Measurements from ENCODE around the gene TLX3. TPM values are rescaled to one million over a fixed set of nuclear protein-coding genes. Genes with fewer than 3 reads are reported as not detected.

The TLX3 gene
- total RNA-seq, 1 donor from 2014 or later, result 2.1 TPM

DNA sequence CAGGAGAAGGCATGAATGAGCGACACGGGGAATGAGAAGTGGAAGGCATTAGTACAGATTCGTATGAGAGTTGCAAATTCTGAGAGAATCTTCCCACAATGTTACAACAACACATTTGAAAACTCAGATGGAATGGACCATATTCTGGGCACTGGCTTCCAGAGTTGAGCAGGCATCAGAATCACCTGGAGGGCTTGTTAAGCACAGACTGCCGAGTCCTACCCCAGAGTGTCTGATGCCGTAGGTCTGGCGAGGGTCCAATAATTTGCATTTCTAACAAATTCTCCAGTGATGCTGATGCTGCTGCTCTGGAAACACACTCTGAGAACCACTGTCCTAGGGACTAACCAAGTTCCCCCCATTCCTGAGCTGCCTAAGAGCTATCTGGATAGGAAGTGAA, 2.9 kb upstream of the TLX3 start:
- TF ChIP-seq, protein P1, sequence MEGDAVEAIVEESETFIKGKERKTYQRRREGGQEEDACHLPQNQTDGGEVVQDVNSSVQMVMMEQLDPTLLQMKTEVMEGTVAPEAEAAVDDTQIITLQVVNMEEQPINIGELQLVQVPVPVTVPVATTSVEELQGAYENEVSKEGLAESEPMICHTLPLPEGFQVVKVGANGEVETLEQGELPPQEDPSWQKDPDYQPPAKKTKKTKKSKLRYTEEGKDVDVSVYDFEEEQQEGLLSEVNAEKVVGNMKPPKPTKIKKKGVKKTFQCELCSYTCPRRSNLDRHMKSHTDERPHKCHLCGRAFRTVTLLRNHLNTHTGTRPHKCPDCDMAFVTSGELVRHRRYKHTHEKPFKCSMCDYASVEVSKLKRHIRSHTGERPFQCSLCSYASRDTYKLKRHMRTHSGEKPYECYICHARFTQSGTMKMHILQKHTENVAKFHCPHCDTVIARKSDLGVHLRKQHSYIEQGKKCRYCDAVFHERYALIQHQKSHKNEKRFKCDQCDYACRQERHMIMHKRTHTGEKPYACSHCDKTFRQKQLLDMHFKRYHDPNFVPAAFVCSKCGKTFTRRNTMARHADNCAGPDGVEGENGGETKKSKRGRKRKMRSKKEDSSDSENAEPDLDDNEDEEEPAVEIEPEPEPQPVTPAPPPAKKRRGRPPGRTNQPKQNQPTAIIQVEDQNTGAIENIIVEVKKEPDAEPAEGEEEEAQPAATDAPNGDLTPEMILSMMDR (conservative IDR thresholded peaks at IDR 0.05), result no peak
- Mint-ChIP-seq H3K36me3 (peaks cover 3% of the 10 kb centered on the region), H3K9me3 (no peaks in the 10 kb centered on the region), H3K27me3 (peaks cover 89% of the 10 kb centered on the region), H3K27ac (no peak overlapping the region), H3K4me1 (ENCODE audit: unreplicated experiment) (no peaks in the 10 kb centered on the region), H3K4me3 (no peak overlapping the region)
- DNase-seq (ENCODE audit: extremely low spot score, unreplicated experiment), result no peak

DNA sequence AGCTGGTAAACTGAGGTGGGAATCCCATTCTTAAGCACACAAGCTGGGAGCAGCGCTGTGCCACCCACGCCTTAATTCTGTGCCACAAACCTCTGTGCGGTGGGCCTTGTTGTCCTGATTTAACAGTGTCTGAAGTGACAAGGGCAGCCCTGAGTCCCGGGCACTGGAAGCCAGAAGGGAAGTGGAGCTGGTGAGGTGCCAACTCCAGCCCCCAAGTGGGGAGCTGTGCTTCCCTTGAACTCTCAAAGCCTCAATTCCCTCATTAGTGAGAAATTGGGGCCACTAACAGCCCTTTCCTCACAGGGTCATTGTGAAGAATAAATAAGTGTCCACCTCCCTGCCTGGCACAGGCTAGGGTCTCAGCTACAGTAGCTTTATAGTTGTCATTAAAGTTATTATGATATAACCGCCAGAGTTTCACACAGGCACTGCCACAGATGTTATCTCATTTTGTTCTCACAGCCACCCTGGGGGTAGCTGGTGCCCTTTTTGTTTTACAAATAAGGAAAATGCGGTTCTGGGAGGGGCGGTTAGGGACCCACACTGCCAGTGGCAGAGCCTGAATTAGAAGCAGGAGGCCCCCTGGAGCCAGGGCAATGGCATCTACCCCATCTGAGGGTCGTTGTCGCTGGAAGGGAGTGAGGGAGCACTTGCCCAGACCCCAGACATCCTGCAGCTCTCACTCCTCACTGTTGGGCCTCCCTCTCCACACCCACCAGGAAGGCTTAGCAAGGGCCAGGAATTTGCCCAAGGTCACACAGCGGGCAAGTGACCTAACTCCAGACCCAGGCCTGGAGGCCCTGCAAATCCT, 2.1 kb upstream of the TLX3 start:
- Mint-ChIP-seq H3K4me3 (peak overlapping the region; percentile 42), H3K27ac (peak overlapping the region; percentile 5), H3K4me1 (ENCODE audit: unreplicated experiment) (no peaks in the 10 kb centered on the region), H3K27me3 (peaks cover 89% of the 10 kb centered on the region), H3K36me3 (peaks cover 3% of the 10 kb centered on the region), H3K9me3 (no peaks in the 10 kb centered on the region)
- DNase-seq (ENCODE audit: extremely low spot score, unreplicated experiment), result no peak
- TF ChIP-seq, protein P1 (conservative IDR thresholded peaks at IDR 0.05), result no peak

DNA sequence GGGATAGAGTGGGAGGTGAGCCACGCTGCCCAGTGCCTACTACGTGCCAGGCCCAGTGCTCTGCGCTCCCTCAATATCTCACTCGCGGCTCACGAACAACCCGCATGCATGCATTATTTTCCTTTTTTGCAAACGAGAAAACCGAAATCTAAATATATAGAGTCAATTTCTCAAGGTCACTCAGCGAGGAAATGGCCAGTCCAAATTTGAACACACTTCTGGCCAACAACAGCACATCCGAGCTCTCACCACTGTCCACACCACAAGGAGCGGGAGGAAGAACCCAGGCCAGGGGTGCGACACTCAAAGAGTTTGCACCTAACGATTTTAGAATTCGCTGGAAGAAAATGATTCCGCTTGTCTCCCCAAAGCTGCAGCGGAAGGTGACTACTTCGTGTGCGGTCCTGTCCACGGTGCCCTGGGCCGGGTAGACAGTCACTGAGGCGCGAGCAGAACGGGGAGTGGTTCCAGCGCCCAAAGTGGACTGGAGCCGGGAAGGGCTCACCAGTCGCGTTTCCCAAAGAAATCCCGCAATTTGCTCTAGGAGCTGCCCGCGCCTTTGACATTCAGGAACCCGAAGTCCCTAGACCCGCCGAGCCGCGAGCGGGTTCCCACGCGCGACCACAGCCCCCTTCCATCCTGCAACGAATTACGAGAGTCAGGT, 1.1 kb upstream of the TLX3 start:
- Mint-ChIP-seq H3K4me1 (ENCODE audit: unreplicated experiment) (peaks cover 3% of the 10 kb centered on the region), H3K36me3 (peaks cover 3% of the 10 kb centered on the region), H3K27me3 (peaks cover 88% of the 10 kb centered on the region), H3K9me3 (no peaks in the 10 kb centered on the region), H3K27ac (peak overlapping the region; percentile 5), H3K4me3 (peak overlapping the region; percentile 42)
- TF ChIP-seq, protein P1 (conservative IDR thresholded peaks at IDR 0.05), result no peak
- no peak for DNase-seq (ENCODE audit: extremely low spot score, unreplicated experiment)

DNA sequence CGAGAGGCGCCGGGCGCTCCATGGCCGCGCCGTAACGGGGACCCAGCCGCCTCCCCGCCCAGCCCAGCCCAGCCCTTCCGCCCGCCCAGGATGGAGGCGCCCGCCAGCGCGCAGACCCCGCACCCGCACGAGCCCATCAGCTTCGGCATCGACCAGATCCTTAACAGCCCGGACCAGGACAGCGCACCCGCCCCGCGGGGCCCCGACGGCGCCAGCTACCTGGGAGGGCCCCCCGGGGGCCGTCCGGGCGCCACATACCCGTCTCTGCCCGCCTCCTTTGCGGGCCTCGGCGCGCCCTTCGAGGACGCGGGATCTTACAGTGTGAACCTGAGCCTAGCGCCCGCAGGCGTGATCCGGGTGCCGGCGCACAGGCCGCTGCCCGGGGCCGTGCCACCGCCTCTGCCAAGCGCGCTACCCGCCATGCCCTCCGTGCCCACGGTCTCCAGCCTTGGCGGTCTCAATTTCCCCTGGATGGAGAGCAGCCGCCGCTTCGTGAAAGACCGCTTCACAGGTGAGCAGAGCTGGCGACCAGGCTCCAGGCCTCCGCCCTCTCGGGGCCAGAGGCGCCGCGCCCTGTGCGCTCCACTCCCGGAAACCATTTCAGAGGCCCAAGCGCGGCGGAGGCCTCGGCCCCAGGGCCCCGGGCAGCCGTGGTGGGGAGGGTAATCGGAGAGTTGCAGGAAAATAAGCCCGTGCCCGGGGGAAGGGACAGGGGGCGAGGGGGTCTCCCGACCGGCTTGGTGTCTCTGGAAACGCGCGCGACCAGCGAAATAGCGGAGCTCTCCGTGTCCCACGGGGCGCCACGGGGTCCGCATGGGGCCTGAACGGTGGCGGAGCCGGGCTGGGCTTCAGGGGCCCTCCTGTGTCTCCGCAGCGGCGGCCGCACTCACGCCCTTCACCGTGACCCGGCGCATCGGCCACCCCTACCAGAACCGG, 496 bp downstream of the TLX3 start:
- Mint-ChIP-seq H3K9me3 (no peaks in the 10 kb centered on the region), H3K4me1 (ENCODE audit: unreplicated experiment) (peaks cover 6% of the 10 kb centered on the region), H3K27me3 (peaks cover 88% of the 10 kb centered on the region), H3K4me3 (peak overlapping the region; percentile 83), H3K36me3 (peaks cover 3% of the 10 kb centered on the region), H3K27ac (peak overlapping the region; percentile 65)
- DNase-seq (ENCODE audit: extremely low spot score, unreplicated experiment), result peak; percentile 72
- TF ChIP-seq, protein P1 (conservative IDR thresholded peaks at IDR 0.05), result no peak

DNA sequence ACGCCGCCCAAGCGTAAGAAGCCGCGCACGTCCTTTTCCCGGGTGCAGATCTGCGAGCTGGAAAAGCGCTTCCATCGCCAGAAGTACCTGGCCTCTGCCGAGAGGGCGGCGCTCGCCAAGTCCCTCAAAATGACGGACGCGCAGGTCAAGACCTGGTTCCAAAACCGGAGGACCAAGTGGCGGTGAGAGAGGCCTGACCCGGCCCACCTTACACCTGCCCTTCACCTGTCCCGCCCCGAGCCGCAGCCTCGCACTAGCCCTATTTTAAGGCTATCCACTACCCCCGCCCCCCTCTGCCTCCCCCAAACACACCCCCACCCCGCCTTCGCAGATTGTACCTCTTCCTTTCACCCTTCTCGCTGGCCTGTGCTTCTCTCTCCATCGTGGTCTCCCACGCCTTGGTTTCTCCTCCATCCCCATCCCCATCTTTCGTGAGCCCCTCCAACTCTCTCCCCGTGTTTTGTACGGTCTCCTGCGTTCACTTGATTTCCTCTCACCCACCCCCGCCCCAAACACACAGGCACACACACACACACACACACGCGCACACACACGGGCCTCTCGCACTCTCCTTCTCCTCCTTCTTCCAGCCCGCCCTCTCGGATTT, 1.3 kb downstream of the TLX3 start:
- TF ChIP-seq, protein P1 (conservative IDR thresholded peaks at IDR 0.05), result peak; percentile 69
- Mint-ChIP-seq H3K4me3 (peak overlapping the region; percentile 68), H3K27ac (no peak overlapping the region), H3K36me3 (peaks cover 3% of the 10 kb centered on the region), H3K4me1 (ENCODE audit: unreplicated experiment) (peaks cover 6% of the 10 kb centered on the region), H3K9me3 (no peaks in the 10 kb centered on the region), H3K27me3 (peaks cover 88% of the 10 kb centered on the region)
- DNase-seq (ENCODE audit: extremely low spot score, unreplicated experiment), result no peak
